Measurements from ENCODE around the gene UBE2D2.

UBE2D2 gene

GRCh38 chr5:139645430-139645871, 84.3 kb downstream of the UBE2D2 start:
- H3K9ac ChIP-seq (ENCODE audit: low read depth in 1 of 2, low read length in 2 of 2): no peak overlapping the region
- no peaks in the 10 kb centered on the region for H3K36me3 ChIP-seq (ENCODE audit: control insufficient read depth in 1 of 2, insufficient read depth in 2 of 2, low read length in 2 of 2)
- H3K9me3 ChIP-seq (ENCODE audit: control insufficient read depth in 1 of 2, low read length in 2 of 2): no peaks in the 10 kb centered on the region
- H3K4me3 ChIP-seq (ENCODE audit: low read depth in 1 of 2, low read length in 2 of 2): no peak overlapping the region
- H3K4me1 ChIP-seq (ENCODE audit: control insufficient read depth in 1 of 2, insufficient read depth in 2 of 2, low read length in 2 of 2): peaks cover 47 to 54% of the 10 kb centered on the region in 2 donors
- H3K27me3 ChIP-seq (ENCODE audit: control insufficient read depth in 1 of 2, insufficient read depth in 2 of 2, low read length in 2 of 2): no peaks in the 10 kb centered on the region
- no peak overlapping the region for H3K27ac ChIP-seq (ENCODE audit: low read depth, low read length)

GRCh38 chr5:139646111-139646510, 85.0 kb downstream of the UBE2D2 start:
- Histone ChIP-seq H3K27ac (ENCODE audit: low read depth, low read length) (no peak overlapping the region), H3K36me3 (ENCODE audit: control insufficient read depth in 1 of 2, insufficient read depth in 2 of 2, low read length in 2 of 2) (no peaks in the 10 kb centered on the region), H3K9me3 (ENCODE audit: control insufficient read depth in 1 of 2, low read length in 2 of 2) (no peaks in the 10 kb centered on the region), H3K4me1 (ENCODE audit: control insufficient read depth in 1 of 2, insufficient read depth in 2 of 2, low read length in 2 of 2) (peaks cover 53 to 60% of the 10 kb centered on the region in 2 donors), H3K4me3 (ENCODE audit: low read depth in 1 of 2, low read length in 2 of 2) (no peak overlapping the region), H3K9ac (ENCODE audit: low read depth in 1 of 2, low read length in 2 of 2) (no peak overlapping the region), H3K27me3 (ENCODE audit: control insufficient read depth in 1 of 2, insufficient read depth in 2 of 2, low read length in 2 of 2) (no peaks in the 10 kb centered on the region)

GRCh38 chr5:139646912-139647505, 85.9 kb downstream of the UBE2D2 start:
- Histone ChIP-seq H3K36me3 (ENCODE audit: control insufficient read depth in 1 of 2, insufficient read depth in 2 of 2, low read length in 2 of 2) (no peaks in the 10 kb centered on the region), H3K4me3 (ENCODE audit: low read depth in 1 of 2, low read length in 2 of 2) (peak overlapping the region; percentile 50 to 62), H3K9ac (ENCODE audit: low read depth in 1 of 2, low read length in 2 of 2) (peak overlapping the region in 1 of 2 donors; percentile 8), H3K27me3 (ENCODE audit: control insufficient read depth in 1 of 2, insufficient read depth in 2 of 2, low read length in 2 of 2) (no peaks in the 10 kb centered on the region), H3K9me3 (ENCODE audit: control insufficient read depth in 1 of 2, low read length in 2 of 2) (no peaks in the 10 kb centered on the region), H3K4me1 (ENCODE audit: control insufficient read depth in 1 of 2, insufficient read depth in 2 of 2, low read length in 2 of 2) (peaks cover 59 to 61% of the 10 kb centered on the region in 2 donors), H3K27ac (ENCODE audit: low read depth, low read length) (no peak overlapping the region)

- Histone ChIP-seq H3K27ac (ENCODE audit: low read depth, low read length) (no peak overlapping the region), H3K9ac (ENCODE audit: low read depth in 1 of 2, low read length in 2 of 2) (peak overlapping the region in 1 of 2 donors; percentile 8), H3K36me3 (ENCODE audit: control insufficient read depth in 1 of 2, insufficient read depth in 2 of 2, low read length in 2 of 2) (no peaks in the 10 kb centered on the region), H3K9me3 (ENCODE audit: control insufficient read depth in 1 of 2, low read length in 2 of 2) (no peaks in the 10 kb centered on the region), H3K4me1 (ENCODE audit: control insufficient read depth in 1 of 2, insufficient read depth in 2 of 2, low read length in 2 of 2) (peaks cover 61% of the 10 kb centered on the region in 2 donors), H3K4me3 (ENCODE audit: low read depth in 1 of 2, low read length in 2 of 2) (peak overlapping the region; percentile 50 to 62), H3K27me3 (ENCODE audit: control insufficient read depth in 1 of 2, insufficient read depth in 2 of 2, low read length in 2 of 2) (no peaks in the 10 kb centered on the region)
Observed at GRCh38 chr5:139647506-139648204, 86.5 kb downstream of the UBE2D2 start.

- H3K4me1 ChIP-seq (ENCODE audit: control insufficient read depth in 1 of 2, insufficient read depth in 2 of 2, low read length in 2 of 2): peaks cover 61 to 62% of the 10 kb centered on the region in 2 donors
- no peaks in the 10 kb centered on the region for H3K36me3 ChIP-seq (ENCODE audit: control insufficient read depth in 1 of 2, insufficient read depth in 2 of 2, low read length in 2 of 2)
- H3K27me3 ChIP-seq (ENCODE audit: control insufficient read depth in 1 of 2, insufficient read depth in 2 of 2, low read length in 2 of 2): no peaks in the 10 kb centered on the region
- peak within 1 kb of the TSS; percentile 37 to 66 for H3K9ac ChIP-seq (ENCODE audit: low read depth in 1 of 2, low read length in 2 of 2)
- H3K9me3 ChIP-seq (ENCODE audit: control insufficient read depth in 1 of 2, low read length in 2 of 2): no peaks in the 10 kb centered on the region
- peak within 1 kb of the TSS; percentile 62 to 78 for H3K4me3 ChIP-seq (ENCODE audit: low read depth in 1 of 2, low read length in 2 of 2)
- peak within 1 kb of the TSS; percentile 63 for H3K27ac ChIP-seq (ENCODE audit: low read depth, low read length)
Observed at GRCh38 chr5:139648205-139649081, 87.3 kb downstream of the UBE2D2 start, which contains the start of gene CXXC5. Gene CXXC5 (plus strand): TSS chr5:139648349. CDS start chr5:139680524, 32,175 bp downstream.

GRCh38 chr5:139649082-139649991, 88.2 kb downstream of the UBE2D2 start:
- Histone ChIP-seq H3K9me3 (ENCODE audit: control insufficient read depth in 1 of 2, low read length in 2 of 2) (no peaks in the 10 kb centered on the region), H3K27ac (ENCODE audit: low read depth, low read length) (peak overlapping the region; percentile 63), H3K4me3 (ENCODE audit: low read depth in 1 of 2, low read length in 2 of 2) (peak overlapping the region; percentile 62 to 78), H3K4me1 (ENCODE audit: control insufficient read depth in 1 of 2, insufficient read depth in 2 of 2, low read length in 2 of 2) (peaks cover 53 to 61% of the 10 kb centered on the region in 2 donors), H3K27me3 (ENCODE audit: control insufficient read depth in 1 of 2, insufficient read depth in 2 of 2, low read length in 2 of 2) (no peaks in the 10 kb centered on the region), H3K36me3 (ENCODE audit: control insufficient read depth in 1 of 2, insufficient read depth in 2 of 2, low read length in 2 of 2) (no peaks in the 10 kb centered on the region), H3K9ac (ENCODE audit: low read depth in 1 of 2, low read length in 2 of 2) (peak overlapping the region; percentile 37 to 66)

GRCh38 chr5:139650031-139650688, 89.0 kb downstream of the UBE2D2 start:
- peaks cover 51 to 61% of the 10 kb centered on the region in 2 donors for H3K4me1 ChIP-seq (ENCODE audit: control insufficient read depth in 1 of 2, insufficient read depth in 2 of 2, low read length in 2 of 2)
- no peaks in the 10 kb centered on the region for H3K27me3 ChIP-seq (ENCODE audit: control insufficient read depth in 1 of 2, insufficient read depth in 2 of 2, low read length in 2 of 2)
- no peaks in the 10 kb centered on the region for H3K9me3 ChIP-seq (ENCODE audit: control insufficient read depth in 1 of 2, low read length in 2 of 2)
- H3K27ac ChIP-seq (ENCODE audit: low read depth, low read length): peak overlapping the region; percentile 68
- H3K36me3 ChIP-seq (ENCODE audit: control insufficient read depth in 1 of 2, insufficient read depth in 2 of 2, low read length in 2 of 2): no peaks in the 10 kb centered on the region
- H3K4me3 ChIP-seq (ENCODE audit: low read depth in 1 of 2, low read length in 2 of 2): peak overlapping the region; percentile 62 to 78
- H3K9ac ChIP-seq (ENCODE audit: low read depth in 1 of 2, low read length in 2 of 2): peak overlapping the region; percentile 37 to 54

- Histone ChIP-seq H3K4me3 (ENCODE audit: low read depth in 1 of 2, low read length in 2 of 2) (peak overlapping the region; percentile 62 to 78), H3K27me3 (ENCODE audit: control insufficient read depth in 1 of 2, insufficient read depth in 2 of 2, low read length in 2 of 2) (no peaks in the 10 kb centered on the region), H3K9me3 (ENCODE audit: control insufficient read depth in 1 of 2, low read length in 2 of 2) (no peaks in the 10 kb centered on the region), H3K9ac (ENCODE audit: low read depth in 1 of 2, low read length in 2 of 2) (peak overlapping the region in 1 of 2 donors; percentile 37), H3K36me3 (ENCODE audit: control insufficient read depth in 1 of 2, insufficient read depth in 2 of 2, low read length in 2 of 2) (no peaks in the 10 kb centered on the region), H3K4me1 (ENCODE audit: control insufficient read depth in 1 of 2, insufficient read depth in 2 of 2, low read length in 2 of 2) (peaks cover 51 to 61% of the 10 kb centered on the region in 2 donors), H3K27ac (ENCODE audit: low read depth, low read length) (peak overlapping the region; percentile 68)
Observed at GRCh38 chr5:139650689-139651042, 89.5 kb downstream of the UBE2D2 start.
